OCI-M1 (cell line): ENCODE measurements around the gene CACNA1H.
"Not testable (repeated sequence)": the region's sequence is repeated elsewhere in the genome, so short reads cannot be mapped to it uniquely, and the experiment has no call there.

Experiments
- DNase-seq: peaks from one replicate; lab custom pipeline; 2025; lab: John Stamatoyannopoulos, UW

The CACNA1H gene

DNA sequence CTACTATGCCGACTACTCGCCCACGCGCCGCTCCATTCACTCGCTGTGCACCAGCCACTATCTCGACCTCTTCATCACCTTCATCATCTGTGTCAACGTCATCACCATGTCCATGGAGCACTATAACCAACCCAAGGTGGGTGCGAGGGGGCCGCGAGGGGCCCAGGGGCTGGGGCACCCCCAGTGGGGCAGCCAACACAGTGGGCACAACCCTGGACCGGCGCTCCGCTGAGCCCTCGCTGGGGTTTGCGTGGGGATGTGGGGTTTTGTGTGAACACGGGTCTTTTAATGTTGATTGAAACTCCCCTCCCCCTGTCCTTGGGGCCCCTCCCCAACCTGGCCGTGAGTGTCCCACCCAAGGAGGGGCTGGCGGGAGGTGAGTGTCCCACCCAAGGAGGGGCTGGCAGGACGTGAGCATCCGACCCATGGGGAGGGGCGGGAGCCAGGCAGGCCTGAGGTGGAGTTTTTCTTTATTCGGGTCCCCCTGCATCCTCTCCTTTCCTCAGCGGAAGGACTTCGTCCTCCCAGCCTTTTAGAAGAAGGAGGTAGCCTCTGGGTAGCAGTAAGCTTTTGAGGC is 61.0 kb downstream of the CACNA1H start:
- no peak for DNase-seq

DNA sequence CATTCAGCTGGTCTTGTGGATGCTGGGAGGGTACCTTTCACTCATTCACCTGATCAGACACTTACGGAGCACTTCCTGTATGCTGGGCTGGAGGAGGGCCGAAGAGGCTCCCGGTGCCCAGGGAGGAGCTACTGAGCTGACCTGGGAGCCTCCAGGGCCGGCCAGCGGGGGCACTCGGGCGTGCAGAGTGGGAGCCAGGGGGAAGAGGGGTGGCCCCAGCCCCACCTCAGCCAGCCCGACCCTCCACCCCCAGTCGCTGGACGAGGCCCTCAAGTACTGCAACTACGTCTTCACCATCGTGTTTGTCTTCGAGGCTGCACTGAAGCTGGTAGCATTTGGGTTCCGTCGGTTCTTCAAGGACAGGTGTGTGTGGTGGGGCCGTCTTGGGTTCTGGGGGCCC is 61.8 kb downstream of the CACNA1H start:
- DNase-seq: no peak

DNA sequence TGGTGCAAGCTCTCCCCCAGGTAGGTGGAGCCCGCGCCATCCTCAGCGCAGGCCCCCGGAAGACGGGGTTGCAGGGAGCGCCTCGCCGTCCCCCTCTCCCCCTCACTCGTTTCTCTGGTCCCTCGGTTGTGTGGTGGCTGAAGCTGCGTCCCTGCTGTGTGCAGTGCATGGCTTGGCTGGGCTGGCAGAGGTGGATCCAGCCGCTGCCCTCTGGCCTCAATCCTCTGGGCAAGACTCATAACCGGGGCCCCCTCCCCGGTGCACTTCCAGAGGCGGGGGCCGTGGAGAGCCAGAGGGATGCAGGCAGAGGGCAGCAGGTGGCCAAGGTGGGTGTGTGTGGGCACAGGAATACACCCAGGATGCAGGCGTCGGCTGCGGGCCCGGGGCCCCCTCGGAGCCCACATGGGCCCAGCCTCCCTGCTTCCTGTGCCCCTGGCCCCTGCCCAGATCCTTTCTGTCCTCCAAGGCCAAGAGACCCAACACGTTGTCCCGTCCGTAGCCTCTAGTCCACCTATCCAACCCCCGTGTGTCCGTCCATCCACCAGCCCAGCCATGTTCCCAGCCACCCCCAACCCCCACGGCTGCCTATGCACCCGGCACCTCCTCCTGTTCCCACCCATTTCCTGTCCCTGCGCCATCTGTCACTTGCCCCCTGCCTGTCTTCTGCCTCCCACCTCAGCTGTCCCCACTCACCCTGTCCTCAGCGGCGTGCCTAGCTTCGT is 62.8 kb downstream of the CACNA1H start:
- DNase-seq: no peak

DNA sequence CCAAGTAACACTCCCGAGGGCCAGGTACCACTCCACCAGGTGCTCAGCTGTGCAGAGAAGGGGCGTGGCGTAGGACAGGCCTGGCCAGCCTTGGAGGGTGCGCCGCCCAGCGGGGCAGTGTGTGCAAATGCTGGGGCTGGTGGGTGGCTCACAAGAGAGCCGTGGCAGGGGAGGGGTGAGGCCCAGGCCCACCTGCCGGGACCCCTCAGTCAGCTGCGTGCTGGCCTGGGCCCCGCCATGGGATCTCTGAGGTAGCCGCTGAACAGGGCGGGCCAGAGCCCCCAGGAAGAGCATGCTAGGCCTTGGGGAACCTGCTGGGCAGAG is 63.4 kb downstream of the CACNA1H start:
- DNase-seq: no peak

DNA sequence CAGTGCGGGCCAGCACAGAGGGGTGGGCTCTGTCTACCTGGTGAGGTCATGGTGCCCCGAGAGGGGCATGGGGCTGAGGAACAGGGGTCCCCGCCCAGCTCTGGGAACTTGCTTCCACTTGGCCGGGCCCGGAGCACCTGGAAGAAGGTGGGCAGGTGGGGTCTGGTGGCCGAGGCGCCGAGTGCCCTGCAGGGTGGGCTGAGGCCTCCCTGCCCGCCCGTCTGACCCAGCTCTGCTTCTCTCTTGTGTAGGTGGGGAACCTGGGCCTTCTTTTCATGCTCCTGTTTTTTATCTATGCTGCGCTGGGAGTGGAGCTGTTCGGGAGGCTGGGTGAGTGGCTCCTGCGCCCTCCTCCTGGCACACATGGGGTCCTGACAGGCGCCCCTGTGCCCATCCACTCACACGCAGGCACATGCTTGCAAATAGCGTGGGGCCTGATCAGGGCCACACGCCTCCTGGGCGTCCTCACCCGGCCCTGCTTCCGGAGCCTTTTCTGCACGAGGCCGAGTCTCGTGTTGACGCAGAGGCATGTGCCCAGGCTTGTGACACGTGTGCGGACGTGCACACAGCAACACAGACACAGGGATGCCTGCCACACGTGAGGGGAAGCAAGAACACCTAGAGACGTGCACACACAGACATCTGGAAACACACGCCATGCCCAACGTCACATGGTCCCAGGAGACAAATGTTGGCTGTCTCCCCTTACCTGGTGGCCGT is 63.9 kb downstream of the CACNA1H start:
- no peak for DNase-seq

DNA sequence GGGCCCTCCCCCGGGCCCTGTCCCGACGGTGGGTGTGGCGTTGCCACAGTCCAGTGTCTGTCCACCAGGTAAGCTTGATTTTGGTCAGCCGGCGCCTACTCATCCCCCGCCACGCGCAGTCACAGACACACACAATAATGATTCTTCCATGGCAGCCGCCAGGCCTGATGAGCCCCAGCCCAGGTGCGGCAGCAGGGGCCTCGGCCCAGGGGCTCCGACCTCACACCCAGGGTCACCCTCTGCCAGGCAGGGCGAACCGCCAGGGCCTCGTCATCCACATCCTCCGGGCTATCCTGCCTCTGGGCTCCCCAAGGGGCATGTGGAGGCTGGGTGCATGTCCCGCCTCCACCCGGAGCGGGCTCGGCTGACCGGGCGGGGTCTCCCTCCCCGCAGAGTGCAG is 64.6 kb downstream of the CACNA1H start:
- DNase-seq: no peak

DNA sequence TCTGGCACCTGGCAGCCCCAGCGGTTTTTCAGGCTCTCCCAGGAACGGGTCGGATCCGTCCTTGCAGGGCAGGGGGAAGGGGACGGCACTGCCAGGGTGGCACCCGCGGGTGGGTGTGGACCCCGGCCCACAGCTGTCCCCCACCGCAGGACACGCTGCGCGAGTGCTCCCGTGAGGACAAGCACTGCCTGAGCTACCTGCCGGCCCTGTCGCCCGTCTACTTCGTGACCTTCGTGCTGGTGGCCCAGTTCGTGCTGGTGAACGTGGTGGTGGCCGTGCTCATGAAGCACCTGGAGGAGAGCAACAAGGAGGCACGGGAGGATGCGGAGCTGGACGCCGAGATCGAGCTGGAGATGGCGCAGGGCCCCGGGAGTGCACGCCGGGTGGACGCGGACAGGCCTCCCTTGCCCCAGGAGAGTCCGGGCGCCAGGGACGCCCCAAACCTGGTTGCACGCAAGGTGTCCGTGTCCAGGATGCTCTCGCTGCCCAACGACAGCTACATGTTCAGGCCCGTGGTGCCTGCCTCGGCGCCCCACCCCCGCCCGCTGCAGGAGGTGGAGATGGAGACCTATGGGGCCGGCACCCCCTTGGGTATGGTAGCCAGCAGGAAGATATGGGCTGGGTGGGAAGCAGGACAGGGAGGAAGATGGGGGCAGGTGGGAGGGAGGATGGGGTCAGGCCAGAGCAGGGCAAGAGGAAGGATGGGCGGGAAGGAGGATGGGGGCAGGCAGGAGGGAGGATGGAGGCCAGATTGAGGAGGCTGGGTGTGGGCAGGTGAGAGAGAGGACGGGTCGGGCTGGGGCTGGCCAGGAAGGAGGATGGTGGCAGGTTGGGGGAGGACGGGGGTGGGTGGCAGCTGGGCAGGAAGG is 65.4 kb downstream of the CACNA1H start:
- DNase-seq: no peak

DNA sequence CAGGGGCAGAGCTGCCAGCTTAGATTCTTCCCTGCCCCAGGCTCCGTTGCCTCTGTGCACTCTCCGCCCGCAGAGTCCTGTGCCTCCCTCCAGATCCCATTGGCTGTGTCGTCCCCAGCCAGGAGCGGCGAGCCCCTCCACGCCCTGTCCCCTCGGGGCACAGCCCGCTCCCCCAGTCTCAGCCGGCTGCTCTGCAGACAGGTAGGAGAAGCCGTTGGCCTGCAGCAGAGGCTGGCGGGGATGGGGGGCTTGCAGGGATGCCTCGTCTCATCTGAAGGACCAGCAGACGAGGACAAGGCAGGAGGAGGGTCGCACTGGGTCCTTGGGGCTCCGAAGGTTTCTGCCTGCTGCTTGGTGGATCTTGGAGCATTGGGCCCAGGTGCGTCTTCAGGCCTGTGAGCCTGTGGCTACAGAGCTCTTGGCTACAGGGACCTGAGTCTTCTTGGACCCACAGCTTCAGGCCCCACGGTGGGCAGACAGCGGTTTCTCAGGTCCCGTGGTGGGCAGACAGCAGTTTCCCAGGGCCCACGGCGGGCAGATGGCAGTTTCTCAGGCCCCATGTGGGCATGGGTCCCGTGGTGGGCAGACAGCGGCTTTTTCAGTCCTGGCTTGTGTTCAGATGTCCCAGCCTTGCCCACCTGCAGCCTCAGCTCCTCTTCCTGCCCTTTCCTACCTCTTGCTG is 66.2 kb downstream of the CACNA1H start:
- no peak for DNase-seq

DNA sequence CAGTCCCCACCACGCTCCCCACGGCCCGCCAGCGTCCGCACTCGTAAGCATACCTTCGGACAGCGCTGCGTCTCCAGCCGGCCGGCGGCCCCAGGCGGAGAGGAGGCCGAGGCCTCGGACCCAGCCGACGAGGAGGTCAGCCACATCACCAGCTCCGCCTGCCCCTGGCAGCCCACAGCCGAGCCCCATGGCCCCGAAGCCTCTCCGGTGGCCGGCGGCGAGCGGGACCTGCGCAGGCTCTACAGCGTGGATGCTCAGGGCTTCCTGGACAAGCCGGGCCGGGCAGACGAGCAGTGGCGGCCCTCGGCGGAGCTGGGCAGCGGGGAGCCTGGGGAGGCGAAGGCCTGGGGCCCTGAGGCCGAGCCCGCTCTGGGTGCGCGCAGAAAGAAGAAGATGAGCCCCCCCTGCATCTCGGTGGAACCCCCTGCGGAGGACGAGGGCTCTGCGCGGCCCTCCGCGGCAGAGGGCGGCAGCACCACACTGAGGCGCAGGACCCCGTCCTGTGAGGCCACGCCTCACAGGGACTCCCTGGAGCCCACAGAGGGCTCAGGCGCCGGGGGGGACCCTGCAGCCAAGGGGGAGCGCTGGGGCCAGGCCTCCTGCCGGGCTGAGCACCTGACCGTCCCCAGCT is 67.3 kb downstream of the CACNA1H start:
- no peak for DNase-seq

DNA sequence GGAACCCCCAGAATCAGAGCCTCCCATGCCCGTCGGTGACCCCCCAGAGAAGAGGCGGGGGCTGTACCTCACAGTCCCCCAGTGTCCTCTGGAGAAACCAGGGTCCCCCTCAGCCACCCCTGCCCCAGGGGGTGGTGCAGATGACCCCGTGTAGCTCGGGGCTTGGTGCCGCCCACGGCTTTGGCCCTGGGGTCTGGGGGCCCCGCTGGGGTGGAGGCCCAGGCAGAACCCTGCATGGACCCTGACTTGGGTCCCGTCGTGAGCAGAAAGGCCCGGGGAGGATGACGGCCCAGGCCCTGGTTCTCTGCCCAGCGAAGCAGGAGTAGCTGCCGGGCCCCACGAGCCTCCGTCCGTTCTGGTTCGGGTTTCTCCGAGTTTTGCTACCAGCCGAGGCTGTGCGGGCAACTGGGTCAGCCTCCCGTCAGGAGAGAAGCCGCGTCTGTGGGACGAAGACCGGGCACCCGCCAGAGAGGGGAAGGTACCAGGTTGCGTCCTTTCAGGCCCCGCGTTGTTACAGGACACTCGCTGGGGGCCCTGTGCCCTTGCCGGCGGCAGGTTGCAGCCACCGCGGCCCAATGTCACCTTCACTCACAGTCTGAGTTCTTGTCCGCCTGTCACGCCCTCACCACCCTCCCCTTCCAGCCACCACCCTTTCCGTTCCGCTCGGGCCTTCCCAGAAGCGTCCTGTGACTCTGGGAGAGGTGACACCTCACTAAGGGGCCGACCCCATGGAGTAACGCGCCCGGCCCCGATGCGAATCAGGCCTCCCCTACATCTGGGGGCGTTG is 68.1 kb downstream of the CACNA1H start:
- no peak for DNase-seq

DNA sequence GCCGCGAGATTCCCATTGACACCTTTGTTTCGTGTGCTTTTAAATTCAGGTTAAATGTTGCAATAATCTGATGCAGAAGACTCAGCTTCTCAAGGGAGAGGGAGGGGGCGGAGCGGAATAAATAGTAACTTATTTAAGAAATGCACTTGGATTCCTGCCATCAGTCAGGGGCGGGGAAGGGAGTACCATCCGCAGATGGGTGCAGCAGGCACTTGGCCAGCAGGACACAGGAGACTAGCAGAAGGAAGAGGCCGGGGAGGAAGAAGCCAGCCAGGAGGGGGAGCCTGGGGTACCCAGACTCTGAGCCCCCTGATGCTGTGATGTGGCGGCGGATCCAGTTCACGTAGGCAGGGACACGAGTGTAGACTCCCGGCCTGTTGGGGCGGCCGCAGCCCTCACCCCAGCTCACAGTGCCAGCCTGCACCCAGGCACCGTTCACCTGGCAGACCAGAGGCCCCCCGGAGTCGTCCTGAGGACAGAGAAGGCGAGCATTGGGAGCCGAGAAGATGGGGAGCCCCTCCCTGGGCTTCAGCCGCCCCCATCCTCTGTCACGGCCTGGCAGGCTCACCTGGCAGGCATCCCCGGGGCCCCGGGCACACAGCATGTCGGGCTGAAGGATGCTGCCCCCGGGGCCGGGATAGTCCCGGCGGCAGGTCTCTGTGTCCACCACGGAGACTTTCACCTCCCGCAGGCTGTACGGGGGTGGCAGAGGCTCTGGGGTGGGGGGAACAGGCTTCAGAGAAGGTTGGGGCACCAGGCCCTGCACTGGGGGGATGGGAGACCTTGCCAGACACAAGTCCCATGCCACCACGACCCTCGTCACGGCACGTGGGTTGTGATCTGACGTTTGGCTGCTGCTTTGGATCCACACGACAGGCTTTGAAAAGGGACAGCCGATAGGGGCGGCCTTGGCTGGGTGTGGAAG is 69.0 kb downstream of the CACNA1H start:
- DNase-seq: no peak

DNA sequence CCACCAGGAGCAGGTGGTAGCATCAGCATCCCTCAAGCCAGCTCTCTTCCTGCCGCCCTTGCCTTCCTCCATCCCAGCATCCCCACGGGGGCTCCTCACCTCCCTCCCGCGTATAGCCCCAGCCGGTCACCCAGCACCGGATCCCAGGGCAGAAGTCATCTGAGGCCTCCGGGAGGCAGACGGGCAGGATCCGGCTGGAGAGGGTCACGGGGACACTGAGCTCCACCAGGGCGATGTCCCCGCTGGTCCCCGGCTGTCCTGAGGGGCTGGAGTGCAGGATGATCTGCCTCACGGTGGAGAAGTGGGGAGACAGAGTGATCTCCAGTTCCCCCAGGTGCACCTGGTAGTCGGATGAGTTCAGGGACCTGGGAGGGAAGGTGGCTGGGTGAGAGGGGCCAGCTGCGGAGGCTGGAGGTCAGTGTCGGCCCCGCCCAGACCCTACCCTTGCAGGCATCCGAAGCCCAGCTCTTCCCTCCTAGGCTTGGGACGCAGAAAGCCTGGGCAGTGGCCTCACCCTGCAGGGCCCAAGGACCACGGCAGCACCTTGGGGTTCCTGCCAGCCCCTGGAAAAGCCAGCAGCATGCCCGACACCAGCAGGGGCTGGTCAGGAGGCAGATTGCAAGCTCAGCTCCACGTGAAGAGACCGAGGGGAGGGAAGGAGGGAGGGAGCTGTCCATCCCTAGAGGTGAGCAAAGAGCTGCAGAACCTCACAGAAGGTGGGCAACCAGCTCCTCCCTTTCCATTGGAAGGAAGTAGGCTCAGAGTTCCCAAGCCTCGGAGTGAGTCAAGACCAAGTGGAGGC is 69.8 kb downstream of the CACNA1H start:
- no peak for DNase-seq

DNA sequence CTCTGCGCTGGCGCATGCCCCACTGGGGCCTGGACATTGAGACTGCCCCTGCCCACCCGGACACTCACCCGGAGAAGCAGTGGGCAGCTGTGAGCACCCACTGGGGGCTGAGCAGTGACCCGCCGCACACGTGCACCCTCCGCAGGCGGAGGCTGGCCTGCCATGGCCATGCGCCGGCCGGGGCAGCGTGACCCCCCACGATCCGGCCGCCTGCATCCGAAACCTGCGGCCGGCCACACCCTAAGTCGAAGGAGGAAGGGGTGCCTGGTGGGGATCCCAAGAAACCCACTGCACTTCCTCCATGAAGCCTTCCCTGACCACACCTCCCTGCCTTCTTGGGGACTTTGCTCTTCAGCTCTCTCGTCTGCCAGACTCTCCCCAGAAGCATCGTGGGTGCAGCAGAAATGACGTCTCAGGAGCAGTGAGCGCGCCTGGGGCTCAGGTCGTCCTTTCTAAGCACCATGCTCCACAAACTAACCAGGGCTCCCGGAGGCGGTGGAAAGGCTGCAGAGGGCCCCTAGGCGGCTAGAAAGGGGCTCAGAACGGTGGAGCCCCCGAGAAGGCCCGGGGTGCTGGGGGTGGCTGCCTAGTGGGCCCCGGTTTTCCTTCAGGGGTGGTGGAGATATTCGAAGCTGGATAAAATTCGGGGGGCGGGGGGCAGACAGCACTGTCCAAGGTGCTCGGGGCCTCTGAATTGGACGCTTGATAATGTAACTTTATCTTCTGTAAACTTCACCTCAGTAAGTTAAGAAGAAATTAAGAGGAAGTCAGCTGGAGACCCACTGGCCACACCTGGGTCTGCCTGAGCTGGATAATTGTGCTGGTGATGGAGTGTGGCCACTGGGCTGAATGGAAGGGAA is 70.7 kb downstream of the CACNA1H start:
- no peak for DNase-seq

DNA sequence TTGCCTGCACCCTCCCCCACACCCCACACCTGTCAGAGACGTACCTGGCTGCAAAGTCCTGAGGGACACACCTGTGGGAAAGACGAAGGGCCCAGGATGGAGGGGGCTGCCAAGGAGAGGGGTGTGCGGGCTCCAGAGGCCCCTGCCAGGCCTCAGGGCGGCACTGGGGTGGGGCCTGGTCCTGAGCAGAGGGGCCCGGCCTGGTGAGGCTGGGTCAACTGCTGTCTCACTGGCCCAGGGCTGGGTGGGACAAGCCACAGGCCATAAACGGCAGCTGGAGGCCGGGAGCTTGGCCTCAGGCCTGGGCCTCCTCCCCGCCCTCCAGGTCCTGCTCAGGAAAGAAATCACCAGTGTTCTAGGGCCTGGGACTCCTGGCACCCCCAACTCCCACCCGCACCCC is 71.7 kb downstream of the CACNA1H start:
- DNase-seq: no peak

DNA sequence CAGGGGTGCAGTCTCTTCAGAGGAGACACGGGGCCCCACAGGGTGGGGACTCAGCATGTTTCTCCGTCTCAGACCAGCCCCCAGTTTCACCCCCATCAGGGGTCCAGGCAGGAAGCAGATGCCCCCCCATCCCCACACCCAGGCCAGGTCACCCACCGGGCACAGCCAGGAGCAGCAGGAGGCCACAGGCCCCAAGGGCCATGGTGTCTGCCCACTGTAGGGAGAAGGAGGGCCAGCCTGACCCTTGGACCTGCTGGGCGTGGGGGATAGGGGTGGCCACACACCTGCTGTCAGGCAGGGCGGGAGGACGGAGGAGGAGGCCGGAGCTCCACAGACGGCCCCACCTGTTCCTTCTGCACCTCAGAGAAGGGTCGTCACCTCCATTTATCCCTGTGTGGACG is 72.1 kb downstream of the CACNA1H start, which contains the start of gene TPSG1:
TPSG1 (minus strand) TSS at position 218 of the 401 bp plus-strand sequence; CDS start at position 202, 16 bp downstream.
- DNase-seq: no peak

DNA sequence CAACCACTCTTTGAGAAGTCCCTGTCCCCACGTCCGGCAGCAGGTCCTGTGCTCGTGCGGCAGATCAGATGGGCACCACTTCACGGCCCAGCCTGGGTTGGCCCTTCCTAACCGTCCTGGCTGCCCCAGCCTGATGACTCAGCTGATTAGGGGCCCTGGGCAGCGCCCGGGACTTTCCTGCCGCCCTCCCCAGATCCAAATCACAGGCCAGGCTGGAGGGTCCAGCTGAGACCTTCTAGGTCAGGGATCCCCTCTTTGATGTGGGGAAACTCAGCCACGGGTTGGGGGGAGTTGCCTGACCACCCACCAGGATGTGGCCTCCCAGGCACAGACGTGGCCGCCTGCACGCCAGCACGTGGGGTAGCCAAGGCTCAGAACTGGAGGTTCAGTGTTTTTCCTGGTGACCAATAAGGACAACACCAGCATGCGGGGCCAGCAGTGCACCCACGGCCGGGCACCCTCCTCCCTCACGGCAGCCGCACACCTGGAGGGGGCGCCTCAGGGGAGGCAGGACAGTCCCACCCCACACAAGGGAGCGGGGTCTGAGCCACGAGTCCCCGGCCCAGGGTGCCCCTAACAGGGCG is 72.9 kb downstream of the CACNA1H start:
- DNase-seq: not testable (repeated sequence)

DNA sequence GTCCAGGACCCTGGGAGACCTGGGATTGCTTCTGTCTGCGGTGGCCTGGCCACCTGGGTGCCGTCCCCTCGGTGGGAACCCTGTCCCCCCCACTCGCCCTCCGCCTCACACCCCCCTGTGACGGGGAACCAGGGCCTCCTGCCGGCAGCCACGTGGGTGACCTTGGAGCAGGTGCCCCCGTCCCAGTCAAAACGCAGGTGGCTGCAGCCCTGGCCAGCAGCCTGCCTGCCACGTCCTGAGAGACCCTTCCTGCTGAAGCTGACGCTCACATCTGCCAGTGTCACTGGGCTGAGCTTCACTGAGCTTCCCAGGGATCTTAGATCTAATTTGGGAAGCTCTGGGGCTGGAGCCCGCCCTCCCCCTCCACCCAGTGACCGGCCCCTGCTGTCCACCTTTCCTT is 73.8 kb downstream of the CACNA1H start:
- not testable (repeated sequence) for DNase-seq
